Measurements from ENCODE around the gene RYR1.

- TF ChIP-seq CTCF (IDR thresholded peaks at IDR 0.05) (no peak), POLR2A (IDR thresholded peaks at IDR 0.05) (no peak)
Observed at GRCh38 chr19:38619361-38620174, 186.1 kb downstream of the RYR1 start.

Data from lower leg skin (tissue), 3 donors.